ENCODE measurements around the gene HMGN1.

DNA sequence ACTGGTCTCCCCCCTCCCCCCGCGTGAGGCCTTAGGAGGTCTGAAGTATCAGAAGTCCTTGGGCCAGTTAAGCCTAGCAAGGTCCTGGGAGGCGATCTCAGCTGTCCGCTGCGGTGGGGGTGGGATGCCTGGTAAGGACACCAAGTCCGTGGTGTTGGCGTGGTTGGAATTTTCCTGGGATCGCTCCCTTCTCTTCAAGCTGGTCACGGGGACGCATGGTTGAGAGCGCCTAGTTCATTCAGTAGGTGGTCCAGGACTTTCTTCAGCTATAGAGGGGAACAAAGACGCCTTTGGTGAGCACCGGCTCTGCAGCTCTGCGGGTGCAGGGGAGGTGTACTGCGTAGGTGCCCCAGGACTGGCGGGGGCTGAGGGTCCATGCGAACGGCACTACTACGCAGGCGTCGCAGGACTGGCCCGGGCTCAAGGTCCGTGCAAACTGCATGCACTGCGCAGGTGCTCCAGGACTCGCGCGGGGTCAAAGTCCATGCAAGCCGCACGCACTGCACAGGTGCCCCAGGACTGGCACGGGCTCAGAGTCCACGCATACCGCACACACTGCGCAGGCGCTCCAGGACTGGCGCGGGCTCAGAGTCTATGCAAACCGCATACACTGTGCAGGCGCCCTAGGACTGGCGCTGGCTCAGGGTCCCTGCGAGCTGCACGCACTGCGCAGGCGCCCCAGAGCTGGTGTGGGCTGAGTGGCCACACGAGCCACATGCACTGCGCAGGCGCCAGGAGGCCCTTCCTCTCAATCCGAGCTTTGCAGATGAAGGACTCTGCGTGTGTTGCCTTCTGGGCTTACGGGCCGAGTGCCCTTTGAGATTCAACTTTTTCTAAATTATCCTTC, 36.6 kb upstream of the HMGN1 start:
- TF ChIP-seq POLR2A (IDR thresholded peaks at IDR 0.05) (peak; percentile 25 to 57 (median 40)), CTCF (IDR thresholded peaks at IDR 0.05) (peak in 1 of 7 experiments; percentile 10)

All from body of pancreas (tissue), 4 donors.